Loucy (cell line): ENCODE data around the gene ARHGAP26.

ENCODE experiments used
- H2AFZ ChIP-seq: fragments of 200-600 bp; sonication (generic); 2 replicates; pipeline ENCODE4 v1.6.0; 2016; ENCODE audit warnings: antibody characterized with exemption, mild to moderate bottlenecking, low read length, moderate library complexity
- H3F3A ChIP-seq: fragments of 200-600 bp; 2 replicates; pipeline ENCODE4 v1.6.0; 2016; ENCODE audit warnings: antibody characterized with exemption, low read depth, mild to moderate bottlenecking
- H3K27me3 ChIP-seq: fragments of 200-600 bp; sonication (generic); 2 replicates; pipeline ENCODE4 v1.6.1; 2014; ENCODE audit warnings: low read length, mild to moderate bottlenecking; ENCODE audit not compliant: insufficient read depth, poor library complexity, severe bottlenecking
- H3K36me3 ChIP-seq: fragments of 200-600 bp; sonication (generic); 2 replicates; pipeline ENCODE4 v1.6.1; 2016; ENCODE audit warnings: low read length; ENCODE audit not compliant: insufficient read depth
- H3K4me1 ChIP-seq: fragments of 200-600 bp; sonication (generic); 2 replicates; pipeline ENCODE4 v1.5.1; 2014; ENCODE audit warnings: low read length, mild to moderate bottlenecking; ENCODE audit not compliant: insufficient read depth, poor library complexity, severe bottlenecking
- H3K4me2 ChIP-seq: fragments of 200-600 bp; sonication (generic); 2 replicates; pipeline ENCODE4 v1.6.0; 2014; ENCODE audit warnings: antibody characterized with exemption, low read length, low read depth, mild to moderate bottlenecking; ENCODE audit not compliant: poor library complexity, severe bottlenecking
- H3K4me3 ChIP-seq: fragments of 200-600 bp; sonication (generic); 2 replicates; pipeline ENCODE4 v1.5.1; 2014; ENCODE audit warnings: low read length, mild to moderate bottlenecking, mixed read lengths; ENCODE audit not compliant: poor library complexity, severe bottlenecking
- H3K79me2 ChIP-seq: fragments of 200-600 bp; sonication (generic); 2 replicates; pipeline ENCODE4 v1.6.1; 2014; ENCODE audit warnings: low read length; ENCODE audit not compliant: insufficient read depth
- H3K9ac ChIP-seq: fragments of 200-600 bp; sonication (generic); 2 replicates; pipeline ENCODE4 v1.6.0; 2014; ENCODE audit warnings: mild to moderate bottlenecking, low read depth, low read length, moderate library complexity; ENCODE audit not compliant: poor library complexity, severe bottlenecking
- H3K9me2 ChIP-seq: fragments of 200-600 bp; sonication (generic); replicated peaks from 2 replicates; pipeline ENCODE4 v1.6.1; 2016; ENCODE audit warnings: low read depth, low read length, mixed read lengths
- H3K9me3 ChIP-seq: fragments of 200-600 bp; sonication (generic); 2 replicates; pipeline ENCODE4 v1.6.1; 2014; ENCODE audit warnings: mild to moderate bottlenecking, antibody characterized with exemption, low read length, low read depth; ENCODE audit not compliant: insufficient read depth
- H4K20me1 ChIP-seq: fragments of 200-600 bp; sonication (generic); 2 replicates; pipeline ENCODE4 v1.6.0; 2014; ENCODE audit warnings: antibody characterized with exemption, low read length, mild to moderate bottlenecking; ENCODE audit not compliant: insufficient read depth, poor library complexity, severe bottlenecking
- CTCF ChIP-seq: fragments of 200-600 bp; sonication (generic); conservative IDR thresholded peaks from 2 replicates; pipeline ENCODE4 v1.5.1; 2014; ENCODE audit warnings: mild to moderate bottlenecking, antibody characterized with exemption, low read length
- EZH2phosphoT487 ChIP-seq: fragments of 200-600 bp; IDR thresholded peaks from 2 replicates; pipeline ENCODE4 v1.6.1; 2018; ENCODE audit warnings: antibody characterized with exemption, mild to moderate bottlenecking, moderate library complexity, borderline replicate concordance

ARHGAP26 gene

GRCh38 chr5:142819825-142820224 is 49.6 kb downstream of the ARHGAP26 start:
- H3K79me2 ChIP-seq, result peaks cover 9% of the 10 kb centered on the region

GRCh38 chr5:142820447-142820846 is 50.3 kb downstream of the ARHGAP26 start:
- H2AFZ ChIP-seq, result no peak overlapping the region
- no peaks in the 10 kb centered on the region for H3K36me3 ChIP-seq
- H3K27me3 ChIP-seq, result no peaks in the 10 kb centered on the region
- no peaks in the 10 kb centered on the region for H3K9me2 ChIP-seq
- H3F3A ChIP-seq, result no peaks in the 10 kb centered on the region
- peaks cover 34% of the 10 kb centered on the region for H3K4me1 ChIP-seq
- H3K9ac ChIP-seq, result no peak overlapping the region
- TF ChIP-seq CTCF (no peak), EZH2phosphoT487 (no peak)
- H3K9me3 ChIP-seq, result no peaks in the 10 kb centered on the region
- H3K79me2 ChIP-seq, result peaks cover 9% of the 10 kb centered on the region
- H4K20me1 ChIP-seq, result no peaks in the 10 kb centered on the region
- no peak overlapping the region for H3K4me2 ChIP-seq
- no peak overlapping the region for H3K4me3 ChIP-seq

More at GRCh38 chr5:142819825-142820224, 49.6 kb downstream of the ARHGAP26 start:
- TF ChIP-seq CTCF (no peak), EZH2phosphoT487 (no peak)
- Histone ChIP-seq H3F3A (no peaks in the 10 kb centered on the region), H3K9me2 (no peaks in the 10 kb centered on the region), H4K20me1 (no peaks in the 10 kb centered on the region), H3K4me2 (no peak overlapping the region), H2AFZ (no peak overlapping the region), H3K4me3 (no peak overlapping the region), H3K27me3 (no peaks in the 10 kb centered on the region), H3K4me1 (peaks cover 27% of the 10 kb centered on the region), H3K9ac (no peak overlapping the region), H3K36me3 (no peaks in the 10 kb centered on the region), H3K9me3 (no peaks in the 10 kb centered on the region)

GRCh38 chr5:142821034-142821732 is 51.0 kb downstream of the ARHGAP26 start:
- Histone ChIP-seq H3K79me2 (peaks cover 9% of the 10 kb centered on the region), H4K20me1 (no peaks in the 10 kb centered on the region), H3K4me1 (peaks cover 41% of the 10 kb centered on the region), H3K36me3 (no peaks in the 10 kb centered on the region), H2AFZ (no peak overlapping the region), H3K4me3 (no peak overlapping the region), H3K9ac (no peak overlapping the region), H3K9me2 (no peaks in the 10 kb centered on the region), H3K27me3 (no peaks in the 10 kb centered on the region), H3K4me2 (no peak overlapping the region), H3F3A (no peaks in the 10 kb centered on the region), H3K9me3 (no peaks in the 10 kb centered on the region)
- no peak for TF ChIP-seq CTCF
- no peak for TF ChIP-seq EZH2phosphoT487
